T-helper 1 cell treated with Interleukin-12 subunit alpha and Interleukin-12 subunit beta and Interleukin-4 antibody, amounts not matched to agents 30 μg/mL and 1 μg/mL, for 36 hours (primary cell): ENCODE data around the gene CHST11.

ENCODE experiments used
- H3K27ac Mint-ChIP-seq: one replicate; pipeline ENCODE4 v1.8.0; 2021; ENCODE audit warnings: mild to moderate bottlenecking, mixed read lengths
- H3K27me3 Mint-ChIP-seq: one replicate; pipeline ENCODE4 v1.8.0; 2021; ENCODE audit warnings: low read depth, mixed read lengths
- H3K36me3 Mint-ChIP-seq: one replicate; pipeline ENCODE4 v1.8.0; 2021; ENCODE audit warnings: low read depth, mixed read lengths
- H3K4me1 Mint-ChIP-seq: one replicate; pipeline ENCODE4 v1.8.0; 2021; ENCODE audit warnings: low read depth, mixed read lengths
- H3K4me3 Mint-ChIP-seq: one replicate; pipeline ENCODE4 v1.8.0; 2021; ENCODE audit warnings: mild to moderate bottlenecking, moderate library complexity, mixed read lengths
- H3K9me3 Mint-ChIP-seq: one replicate; pipeline ENCODE4 v1.8.0; 2021; ENCODE audit warnings: mixed read lengths

Gene CHST11

DNA sequence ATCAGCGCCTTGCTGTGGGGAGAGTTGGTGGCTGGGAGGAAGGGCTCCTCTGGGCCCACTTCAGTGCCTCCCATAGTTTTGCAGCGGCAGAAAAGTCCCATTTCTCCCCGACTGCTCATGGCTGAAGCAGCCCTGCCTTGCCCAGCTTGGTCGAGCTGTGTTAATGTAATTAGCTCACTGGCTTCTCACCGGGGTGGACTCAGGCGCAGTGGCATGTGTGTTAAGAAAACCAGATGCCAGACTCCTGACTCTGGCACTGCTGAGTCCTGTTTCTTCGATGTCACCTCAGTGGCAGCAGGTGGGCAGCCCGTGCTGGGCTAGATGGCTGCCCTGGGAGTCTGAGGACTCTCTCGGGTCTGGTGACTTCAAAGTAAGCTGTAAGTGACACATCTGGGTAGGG lies 47.4 kb downstream of the CHST11 start:
- Mint-ChIP-seq H3K4me1 (peaks cover 75% of the 10 kb centered on the region), H3K27ac (no peak overlapping the region), H3K36me3 (peaks cover 54% of the 10 kb centered on the region), H3K9me3 (peaks cover 6% of the 10 kb centered on the region), H3K27me3 (no peaks in the 10 kb centered on the region), H3K4me3 (no peak overlapping the region)

DNA sequence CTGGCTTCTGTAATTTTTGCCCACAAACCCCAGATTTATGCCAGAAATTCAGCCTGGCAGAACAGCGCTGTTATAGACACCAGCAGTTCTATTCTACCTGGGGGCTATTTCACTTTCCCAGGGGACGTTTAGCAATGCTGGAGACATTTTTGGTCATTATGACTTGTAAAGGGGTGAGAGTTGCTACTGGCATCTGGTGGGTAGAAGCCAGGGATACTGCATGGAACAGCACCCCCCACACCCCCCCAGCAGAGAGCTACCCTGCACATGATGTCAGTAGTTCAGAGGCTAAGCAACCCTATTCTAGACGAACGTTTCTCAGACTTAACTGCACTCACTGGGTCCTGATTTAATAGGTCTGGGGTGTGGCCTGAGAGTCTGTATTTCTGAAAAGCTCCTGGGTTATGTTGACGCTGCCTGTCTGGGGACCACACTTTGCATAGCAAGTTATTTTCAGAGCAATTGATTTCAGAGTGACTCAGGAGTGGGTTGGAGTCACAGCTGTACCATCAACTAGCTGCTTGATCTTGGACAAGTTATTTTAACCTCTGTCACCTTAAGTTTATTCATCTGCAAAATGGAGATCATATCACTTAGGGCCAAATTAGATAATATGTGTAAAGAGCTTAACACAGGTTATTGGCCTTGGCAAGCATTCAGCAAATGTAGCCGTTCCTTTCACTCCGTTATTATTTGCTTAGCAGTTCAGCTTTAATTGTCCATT lies 48.5 kb downstream of the CHST11 start:
- peaks cover 55% of the 10 kb centered on the region for H3K36me3 Mint-ChIP-seq
- H3K27ac Mint-ChIP-seq = no peak overlapping the region
- H3K9me3 Mint-ChIP-seq = peaks cover 7% of the 10 kb centered on the region
- H3K4me3 Mint-ChIP-seq = no peak overlapping the region
- peaks cover 76% of the 10 kb centered on the region for H3K4me1 Mint-ChIP-seq
- H3K27me3 Mint-ChIP-seq = no peaks in the 10 kb centered on the region

DNA sequence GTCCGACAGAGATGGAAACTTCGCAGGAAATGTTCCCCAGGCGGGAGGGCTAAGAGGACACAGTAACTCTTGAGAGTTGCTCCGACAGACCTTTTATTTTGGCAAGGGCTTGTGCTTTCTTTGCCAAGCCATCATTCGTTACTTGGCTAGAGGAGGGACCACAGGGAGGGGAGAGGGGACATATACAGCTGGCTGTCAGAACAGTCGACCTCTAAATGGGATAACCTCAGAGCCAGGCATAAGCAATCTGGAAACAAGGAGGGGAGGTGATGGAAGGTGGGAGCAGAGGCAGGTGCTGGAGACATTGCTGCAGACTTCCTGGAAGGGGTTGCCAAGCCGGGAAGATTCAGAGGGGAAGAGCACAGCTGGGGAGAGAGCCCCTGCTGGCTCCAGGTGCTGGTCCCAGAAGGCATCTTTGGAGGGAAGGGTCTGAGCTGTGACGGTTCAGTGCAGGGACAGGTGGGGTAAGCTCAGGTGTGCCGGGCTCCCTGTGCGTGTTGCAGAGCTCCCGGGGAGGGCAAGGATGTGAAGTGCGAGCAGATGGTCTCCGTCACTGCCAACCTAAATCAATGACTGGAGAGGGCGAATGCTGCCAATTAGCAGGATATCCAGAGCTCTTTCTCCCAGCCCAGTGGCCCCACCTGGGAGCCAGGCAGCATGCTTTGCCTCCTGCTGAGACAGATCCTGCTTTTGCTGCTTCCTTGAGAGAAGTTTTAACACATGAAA lies 50.1 kb downstream of the CHST11 start:
- Mint-ChIP-seq H3K9me3 (peaks cover 7% of the 10 kb centered on the region), H3K27ac (no peak overlapping the region), H3K27me3 (no peaks in the 10 kb centered on the region), H3K36me3 (peaks cover 48% of the 10 kb centered on the region), H3K4me3 (no peak overlapping the region), H3K4me1 (peaks cover 78% of the 10 kb centered on the region)

DNA sequence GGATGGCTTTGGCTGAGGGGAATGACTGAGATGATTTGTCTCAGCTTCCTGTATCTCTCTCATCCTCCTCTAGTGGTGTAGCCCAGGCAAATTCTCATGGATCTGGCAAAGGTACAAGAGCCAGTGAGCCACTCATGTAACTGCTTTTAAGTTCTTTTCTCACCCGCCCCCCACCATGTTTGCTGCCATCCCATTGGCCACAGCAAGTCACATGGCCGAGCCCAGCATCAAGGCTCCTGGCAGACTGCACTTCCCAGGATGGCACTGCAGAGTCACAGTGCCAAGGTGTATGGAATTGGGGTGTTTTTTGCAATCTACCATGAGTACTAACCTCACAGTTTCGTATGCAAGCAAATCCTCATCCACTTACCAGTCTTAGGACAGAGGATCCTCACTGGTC lies 50.9 kb downstream of the CHST11 start:
- H3K27me3 Mint-ChIP-seq = no peaks in the 10 kb centered on the region
- H3K4me1 Mint-ChIP-seq = peaks cover 75% of the 10 kb centered on the region
- no peak overlapping the region for H3K4me3 Mint-ChIP-seq
- H3K9me3 Mint-ChIP-seq = peaks cover 7% of the 10 kb centered on the region
- peaks cover 48% of the 10 kb centered on the region for H3K36me3 Mint-ChIP-seq
- peak overlapping the region; percentile 56 for H3K27ac Mint-ChIP-seq

DNA sequence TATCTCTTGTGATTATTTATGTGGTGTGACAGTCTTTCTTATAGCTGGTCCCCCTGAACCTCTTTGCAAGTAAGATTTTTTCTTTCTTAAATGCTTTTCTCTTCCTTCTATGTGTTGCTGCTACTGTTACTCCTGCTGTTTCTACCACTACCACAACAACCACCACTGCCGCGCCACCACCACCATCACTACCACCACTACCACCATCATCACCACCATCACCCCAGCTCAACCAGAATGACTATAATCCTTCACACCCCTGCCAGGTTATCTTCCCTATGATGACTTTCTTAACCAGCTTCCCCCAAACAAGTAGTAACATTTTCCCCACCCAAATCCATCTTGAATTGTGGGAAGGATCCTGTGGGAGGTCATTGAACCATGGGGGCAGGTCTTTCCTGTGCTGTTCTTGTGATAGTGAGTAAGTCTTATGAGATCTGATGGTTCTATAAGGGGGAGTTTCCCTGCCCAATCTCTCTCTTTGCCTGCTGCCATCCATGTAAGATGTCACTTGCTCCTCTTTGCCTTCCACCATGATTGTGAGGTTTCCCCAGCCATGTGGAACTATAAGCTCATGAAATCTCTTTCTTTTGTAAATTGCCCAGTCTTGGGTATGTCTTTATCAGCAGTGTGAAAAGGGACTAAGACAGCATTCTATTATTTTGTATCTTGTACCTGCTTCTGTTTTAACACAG lies 52.2 kb downstream of the CHST11 start:
- Mint-ChIP-seq H3K27ac (peak overlapping the region; percentile 80), H3K4me3 (peak overlapping the region; percentile 4), H3K36me3 (peaks cover 39% of the 10 kb centered on the region), H3K4me1 (peaks cover 65% of the 10 kb centered on the region), H3K27me3 (no peaks in the 10 kb centered on the region), H3K9me3 (peaks cover 7% of the 10 kb centered on the region)

DNA sequence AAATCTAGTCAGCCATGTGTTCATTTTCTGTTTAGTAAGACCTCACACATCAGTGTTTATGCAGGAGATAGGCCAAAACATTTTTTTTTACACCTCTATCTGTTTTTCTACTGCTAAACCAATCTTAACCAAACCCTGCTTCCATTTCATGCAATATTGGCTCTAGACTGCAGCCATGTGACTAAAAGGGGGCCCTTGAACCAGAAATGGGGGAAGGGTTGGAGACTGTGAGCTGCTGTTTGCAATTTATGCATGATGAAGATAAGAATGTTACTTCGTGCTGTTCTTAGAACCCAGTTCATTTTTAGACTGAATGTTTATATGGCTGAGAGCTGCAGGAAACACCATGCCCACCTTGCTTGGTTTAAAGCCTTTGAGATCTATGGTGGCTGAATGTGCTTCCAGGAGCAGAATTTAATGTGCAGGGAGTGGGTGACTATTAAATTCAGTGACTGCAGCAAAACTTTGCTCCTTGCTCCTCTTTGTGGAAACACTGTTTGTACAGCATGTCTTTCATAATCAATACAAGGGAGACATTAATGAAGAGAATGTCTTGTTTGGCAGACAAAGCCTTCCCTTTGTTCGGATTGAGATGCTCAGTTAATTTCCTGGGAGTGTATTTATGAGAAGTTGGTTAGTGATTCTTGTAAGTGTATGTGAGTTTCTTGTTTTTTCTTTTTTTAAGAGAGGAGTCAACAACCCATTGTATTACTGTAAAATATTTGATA lies 53.6 kb downstream of the CHST11 start:
- Mint-ChIP-seq H3K27me3 (no peaks in the 10 kb centered on the region), H3K36me3 (peaks cover 44% of the 10 kb centered on the region), H3K9me3 (peaks cover 7% of the 10 kb centered on the region), H3K4me3 (peak overlapping the region; percentile 4), H3K27ac (peak overlapping the region; percentile 38), H3K4me1 (peaks cover 64% of the 10 kb centered on the region)

DNA sequence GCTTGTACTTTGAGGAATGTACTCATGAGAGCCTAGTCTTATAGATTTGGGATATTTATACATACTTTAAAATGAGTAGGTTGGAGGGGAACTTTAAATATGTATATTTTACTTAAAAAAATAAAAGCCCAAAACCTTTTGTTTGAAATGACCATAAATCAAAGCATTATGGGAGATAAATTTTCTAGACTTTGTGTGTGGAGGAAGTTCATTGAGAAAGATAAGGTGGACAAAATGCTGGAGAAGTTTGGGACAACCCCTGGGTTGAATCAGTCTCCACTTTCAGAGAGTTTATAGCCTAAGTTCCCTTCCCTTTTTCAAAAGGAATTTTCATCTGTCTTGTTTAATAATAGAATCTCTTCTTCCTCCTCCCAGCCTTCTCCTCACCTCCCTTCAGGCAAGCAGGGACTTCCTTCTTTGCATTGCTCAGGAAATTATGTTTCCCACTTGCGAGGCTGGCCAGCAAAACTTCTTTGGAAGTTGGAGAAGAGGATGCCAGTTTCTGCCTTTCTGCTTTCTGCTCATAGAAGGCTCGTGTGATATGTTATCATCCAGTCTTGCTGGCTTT lies 54.2 kb downstream of the CHST11 start:
- H3K4me3 Mint-ChIP-seq = no peak overlapping the region
- H3K27ac Mint-ChIP-seq = no peak overlapping the region
- H3K27me3 Mint-ChIP-seq = no peaks in the 10 kb centered on the region
- H3K4me1 Mint-ChIP-seq = peaks cover 67% of the 10 kb centered on the region
- peaks cover 39% of the 10 kb centered on the region for H3K36me3 Mint-ChIP-seq
- peaks cover 7% of the 10 kb centered on the region for H3K9me3 Mint-ChIP-seq

DNA sequence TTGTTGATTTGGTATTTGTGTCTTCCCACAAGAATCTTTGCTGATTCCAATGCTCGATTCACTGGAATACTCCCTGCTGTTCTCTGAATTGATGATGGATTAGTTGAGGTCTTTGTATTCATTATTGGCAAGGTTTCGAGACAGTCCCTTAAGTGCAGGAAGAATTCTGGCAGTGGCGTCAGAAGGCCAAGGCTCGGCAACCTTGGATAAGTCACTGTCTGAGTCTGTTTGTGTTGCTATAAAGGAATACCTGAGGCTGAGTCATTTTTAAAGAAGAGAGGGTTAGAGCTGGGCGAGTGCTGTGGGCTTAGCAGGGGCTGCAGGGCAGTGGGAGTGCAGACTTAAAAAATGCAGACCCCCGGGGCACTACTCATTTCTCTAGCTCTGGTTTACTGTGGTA lies 56.9 kb downstream of the CHST11 start:
- Mint-ChIP-seq H3K27me3 (no peaks in the 10 kb centered on the region), H3K36me3 (peaks cover 20% of the 10 kb centered on the region), H3K4me3 (no peak overlapping the region), H3K4me1 (peaks cover 68% of the 10 kb centered on the region), H3K9me3 (peaks cover 6% of the 10 kb centered on the region), H3K27ac (no peak overlapping the region)

DNA sequence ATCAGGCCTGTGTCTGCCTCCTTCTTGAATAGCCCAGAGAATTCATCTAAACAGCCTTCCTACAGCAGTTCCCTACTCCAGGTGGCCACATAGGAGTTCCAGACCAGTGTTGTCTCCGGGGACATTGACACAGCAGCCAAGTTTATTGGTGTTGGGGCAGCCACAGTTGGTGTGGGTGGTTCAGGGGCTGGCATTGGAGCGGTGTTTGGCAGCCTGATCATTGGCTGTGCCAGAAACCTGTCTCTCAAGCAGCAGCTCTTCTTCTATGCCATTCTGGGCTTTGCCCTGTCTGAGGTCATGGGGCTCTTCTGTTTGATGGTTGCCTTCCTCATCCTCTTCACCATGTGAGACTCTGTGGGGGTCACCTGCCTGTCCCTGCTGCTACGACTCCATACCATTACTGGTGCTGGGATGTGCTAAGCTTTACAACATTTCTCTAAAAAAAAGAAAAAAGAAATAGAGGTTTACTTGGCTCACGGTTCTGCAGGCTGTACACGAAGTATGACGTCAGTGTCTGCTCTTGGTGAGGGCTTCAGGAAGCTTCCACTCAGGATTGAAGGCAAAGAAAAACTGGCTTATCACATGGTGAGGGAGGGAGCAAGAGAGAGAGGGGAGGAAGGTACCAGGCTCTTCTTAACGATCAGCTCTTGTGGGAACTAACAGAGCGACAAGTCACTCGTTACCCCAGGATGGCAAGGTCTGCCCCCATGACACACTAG lies 57.5 kb downstream of the CHST11 start:
- no peak overlapping the region for H3K27ac Mint-ChIP-seq
- no peaks in the 10 kb centered on the region for H3K27me3 Mint-ChIP-seq
- H3K36me3 Mint-ChIP-seq = peaks cover 14% of the 10 kb centered on the region
- no peak overlapping the region for H3K4me3 Mint-ChIP-seq
- peaks cover under 1% of the 10 kb centered on the region for H3K9me3 Mint-ChIP-seq
- H3K4me1 Mint-ChIP-seq = peaks cover 67% of the 10 kb centered on the region

DNA sequence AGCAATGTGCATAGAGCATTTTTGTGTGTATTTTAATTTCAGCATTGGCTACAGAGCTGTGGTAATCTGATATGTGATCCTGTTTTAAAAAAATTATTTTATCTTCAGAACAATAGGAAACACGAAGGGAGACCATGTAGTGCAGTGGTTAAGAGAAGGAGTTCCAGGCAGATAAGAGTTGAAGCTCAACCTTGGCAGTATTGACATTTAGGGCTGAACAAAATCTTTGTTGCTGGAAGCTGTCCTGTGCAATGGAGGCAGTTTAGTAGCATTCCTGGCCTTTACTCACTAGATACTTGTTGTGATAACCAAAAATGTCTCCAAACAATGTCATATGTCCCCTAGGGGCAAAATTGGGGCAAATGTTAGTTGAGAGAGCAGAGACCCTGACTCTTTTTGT lies 59.2 kb downstream of the CHST11 start:
- H3K27ac Mint-ChIP-seq = peak overlapping the region; percentile 27
- H3K4me1 Mint-ChIP-seq = peaks cover 68% of the 10 kb centered on the region
- no peaks in the 10 kb centered on the region for H3K9me3 Mint-ChIP-seq
- H3K27me3 Mint-ChIP-seq = no peaks in the 10 kb centered on the region
- H3K36me3 Mint-ChIP-seq = peaks cover 12% of the 10 kb centered on the region
- H3K4me3 Mint-ChIP-seq = no peak overlapping the region

DNA sequence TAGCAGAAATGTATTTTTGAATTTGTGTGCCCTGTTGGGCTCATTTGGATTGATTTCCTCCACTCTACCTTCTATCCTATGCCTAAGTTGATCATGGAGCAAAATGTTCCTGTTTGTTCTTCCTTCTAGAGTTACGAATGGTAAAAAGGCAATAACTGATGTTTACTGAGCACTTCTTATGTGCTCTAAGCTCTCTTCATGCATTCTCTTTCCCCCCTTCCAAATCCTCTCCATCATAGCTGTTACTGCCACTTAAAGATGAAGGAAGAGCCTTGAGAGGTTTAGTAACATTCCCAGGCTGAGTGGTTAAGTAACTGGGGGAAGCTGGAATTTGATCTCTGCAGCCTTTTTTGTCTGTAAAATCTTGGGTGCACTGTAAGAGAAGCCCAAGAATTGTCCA lies 60.1 kb downstream of the CHST11 start:
- Mint-ChIP-seq H3K4me3 (no peak overlapping the region), H3K4me1 (peaks cover 70% of the 10 kb centered on the region), H3K9me3 (no peaks in the 10 kb centered on the region), H3K36me3 (peaks cover 12% of the 10 kb centered on the region), H3K27ac (no peak overlapping the region), H3K27me3 (no peaks in the 10 kb centered on the region)

DNA sequence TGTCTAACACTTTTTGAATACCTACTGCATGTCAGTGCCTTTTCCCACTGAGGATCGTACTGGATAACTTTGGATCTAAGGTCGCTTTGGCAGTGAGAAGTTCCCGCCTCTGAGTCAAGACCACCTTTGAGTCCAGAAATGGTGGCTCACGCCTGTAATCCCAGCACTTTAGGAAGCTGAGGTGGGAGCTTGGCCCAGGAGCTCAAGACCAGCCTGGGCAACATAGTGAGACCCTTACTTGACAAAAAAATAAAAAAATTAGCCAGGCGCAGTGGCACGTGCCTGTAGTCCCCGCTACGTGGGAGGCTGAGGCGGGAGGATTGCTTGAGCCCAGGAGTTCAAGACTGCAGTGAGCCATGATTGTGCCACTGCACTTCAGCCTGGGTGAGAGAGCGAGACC lies 61.1 kb downstream of the CHST11 start:
- Mint-ChIP-seq H3K27ac (no peak overlapping the region), H3K4me1 (peaks cover 74% of the 10 kb centered on the region), H3K27me3 (no peaks in the 10 kb centered on the region), H3K4me3 (no peak overlapping the region), H3K36me3 (peaks cover 10% of the 10 kb centered on the region), H3K9me3 (no peaks in the 10 kb centered on the region)

DNA sequence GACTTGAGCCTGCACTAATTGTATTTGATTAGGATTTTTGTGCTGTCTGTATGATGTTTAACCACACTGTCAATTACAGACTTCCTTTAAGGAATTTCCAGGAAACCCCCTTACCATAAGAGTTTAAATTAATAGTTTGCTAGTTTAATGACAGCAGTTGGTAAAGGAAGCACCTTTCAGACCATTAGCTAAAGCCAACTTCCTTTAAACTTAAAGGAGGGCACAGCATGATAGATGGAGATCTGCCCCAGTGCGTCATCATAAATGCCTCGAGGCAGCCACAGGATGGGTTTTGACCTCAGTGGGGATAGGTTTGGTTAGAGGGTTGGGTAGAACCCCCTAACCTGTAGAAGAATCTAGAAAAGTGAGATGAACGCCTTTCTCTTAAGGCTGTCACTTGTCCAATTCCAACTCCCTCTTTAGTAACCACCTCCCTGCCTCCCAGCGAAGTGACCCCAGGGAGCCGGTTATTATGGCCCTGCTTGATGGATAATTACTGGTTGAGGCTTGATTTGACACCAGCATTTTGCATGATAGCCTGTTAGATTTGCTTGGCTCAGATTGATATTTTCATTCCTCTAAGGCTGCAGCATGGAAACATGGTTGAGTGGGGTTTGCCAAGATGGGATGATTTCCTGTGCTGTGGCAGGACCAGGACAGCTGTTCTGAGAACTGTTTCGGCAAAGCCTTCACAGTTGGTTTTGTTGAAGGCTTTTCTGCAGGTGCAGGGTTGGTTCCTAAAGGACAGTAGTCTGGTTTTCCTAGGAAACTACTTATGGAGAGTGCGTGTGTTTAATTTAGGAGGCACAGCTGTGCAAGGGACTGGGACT lies 62.7 kb downstream of the CHST11 start:
- Mint-ChIP-seq H3K27me3 (no peaks in the 10 kb centered on the region), H3K4me1 (peaks cover 83% of the 10 kb centered on the region), H3K27ac (peak overlapping the region; percentile 29), H3K36me3 (peaks cover 10% of the 10 kb centered on the region), H3K9me3 (no peaks in the 10 kb centered on the region), H3K4me3 (no peak overlapping the region)
